Neutrophil (primary cell): ENCODE measurements around the gene ATAD1.
"Not testable (repeated sequence)": the region's sequence is repeated elsewhere in the genome, so short reads cannot be mapped to it uniquely, and the experiment has no call there.

Experiments used
- H3K27ac ChIP-seq: fragments of 200-600 bp; sonication (generic); 2 replicates; pipeline ENCODE4 v1.5.1; 2016; ENCODE audit warnings: mild to moderate bottlenecking, moderate library complexity
- H3K27me3 ChIP-seq: fragments of 200-600 bp; sonication (generic); 2 replicates; pipeline ENCODE4 v1.6.0; 2016; ENCODE audit warnings: mild to moderate bottlenecking
- H3K36me3 ChIP-seq: fragments of 200-600 bp; sonication (generic); 2 replicates; pipeline ENCODE4 v1.5.1; 2017
- H3K4me1 ChIP-seq, 2 experiments: fragments of 200-600 bp in 1 of 2; sonication (generic) in 1 of 2; 1 replicate in 1 of 2; 2 replicates in 1 of 2; pipeline versions ENCODE4 v1.5.1 to v1.6.1; 2013 to 2016; ENCODE audit warnings: low read depth in 1 of 2, low read length in 1 of 2, mild to moderate bottlenecking in 1 of 2, moderate library complexity in 1 of 2; ENCODE audit not compliant: control insufficient read depth in 1 of 2, insufficient read depth in 1 of 2
- H3K4me3 ChIP-seq, 2 experiments: fragments of 200-600 bp in 1 of 2; sonication (generic) in 1 of 2; 1 replicate in 1 of 2; 2 replicates in 1 of 2; pipeline ENCODE4 v1.5.1; 2013 to 2016; ENCODE audit warnings: low read depth in 1 of 2, low read length in 1 of 2, mild to moderate bottlenecking in 1 of 2, moderate library complexity in 1 of 2
- H3K9me3 ChIP-seq: fragments of 200-600 bp; sonication (generic); 2 replicates; pipeline ENCODE4 v1.5.1; 2016
- TF ChIP-seq, protein P1 (sequence below): fragments of 200-600 bp; sonication (generic); IDR thresholded peaks from 2 replicates; pipeline ENCODE4 v1.5.1; 2016; ENCODE audit warnings: antibody characterized with exemption

ATAD1 gene

DNA sequence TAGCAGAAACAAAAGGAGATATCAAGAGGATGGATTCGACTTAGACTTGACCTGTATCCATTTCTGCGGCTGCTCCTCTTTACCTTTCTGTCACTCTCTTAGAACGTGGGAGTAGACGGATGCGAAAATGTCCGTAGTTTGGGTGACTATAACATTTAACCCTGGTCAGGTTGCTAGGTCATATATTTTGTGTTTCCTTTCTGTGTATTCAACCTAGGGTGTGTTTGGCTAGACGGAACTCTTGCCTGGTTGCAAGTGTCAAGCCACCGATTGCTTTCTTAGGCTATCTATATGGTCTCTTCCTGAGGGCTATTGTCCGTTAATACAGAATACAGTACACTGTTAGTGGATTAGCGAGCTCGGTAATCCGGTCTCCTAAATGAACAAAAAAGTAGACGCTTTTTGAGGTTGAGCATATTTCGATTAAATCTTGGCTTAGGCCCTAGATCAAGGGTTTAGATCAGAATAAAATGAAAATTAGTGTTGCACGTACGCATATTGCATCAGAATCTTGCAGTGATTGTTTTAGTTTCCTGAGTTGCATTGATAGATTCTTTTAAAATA is 46.6 kb upstream of the ATAD1 start:
- Histone ChIP-seq H3K4me1 (peaks cover 31 to 43% of the 10 kb centered on the region in 2 experiments), H3K27me3 (no peaks in the 10 kb centered on the region), H3K36me3 (peaks cover 3% of the 10 kb centered on the region), H3K4me3 (peak overlapping the region; percentile 92 to 96), H3K9me3 (no peaks in the 10 kb centered on the region), H3K27ac (peak overlapping the region; percentile 98)
- TF ChIP-seq, protein P1, sequence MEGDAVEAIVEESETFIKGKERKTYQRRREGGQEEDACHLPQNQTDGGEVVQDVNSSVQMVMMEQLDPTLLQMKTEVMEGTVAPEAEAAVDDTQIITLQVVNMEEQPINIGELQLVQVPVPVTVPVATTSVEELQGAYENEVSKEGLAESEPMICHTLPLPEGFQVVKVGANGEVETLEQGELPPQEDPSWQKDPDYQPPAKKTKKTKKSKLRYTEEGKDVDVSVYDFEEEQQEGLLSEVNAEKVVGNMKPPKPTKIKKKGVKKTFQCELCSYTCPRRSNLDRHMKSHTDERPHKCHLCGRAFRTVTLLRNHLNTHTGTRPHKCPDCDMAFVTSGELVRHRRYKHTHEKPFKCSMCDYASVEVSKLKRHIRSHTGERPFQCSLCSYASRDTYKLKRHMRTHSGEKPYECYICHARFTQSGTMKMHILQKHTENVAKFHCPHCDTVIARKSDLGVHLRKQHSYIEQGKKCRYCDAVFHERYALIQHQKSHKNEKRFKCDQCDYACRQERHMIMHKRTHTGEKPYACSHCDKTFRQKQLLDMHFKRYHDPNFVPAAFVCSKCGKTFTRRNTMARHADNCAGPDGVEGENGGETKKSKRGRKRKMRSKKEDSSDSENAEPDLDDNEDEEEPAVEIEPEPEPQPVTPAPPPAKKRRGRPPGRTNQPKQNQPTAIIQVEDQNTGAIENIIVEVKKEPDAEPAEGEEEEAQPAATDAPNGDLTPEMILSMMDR = no peak

DNA sequence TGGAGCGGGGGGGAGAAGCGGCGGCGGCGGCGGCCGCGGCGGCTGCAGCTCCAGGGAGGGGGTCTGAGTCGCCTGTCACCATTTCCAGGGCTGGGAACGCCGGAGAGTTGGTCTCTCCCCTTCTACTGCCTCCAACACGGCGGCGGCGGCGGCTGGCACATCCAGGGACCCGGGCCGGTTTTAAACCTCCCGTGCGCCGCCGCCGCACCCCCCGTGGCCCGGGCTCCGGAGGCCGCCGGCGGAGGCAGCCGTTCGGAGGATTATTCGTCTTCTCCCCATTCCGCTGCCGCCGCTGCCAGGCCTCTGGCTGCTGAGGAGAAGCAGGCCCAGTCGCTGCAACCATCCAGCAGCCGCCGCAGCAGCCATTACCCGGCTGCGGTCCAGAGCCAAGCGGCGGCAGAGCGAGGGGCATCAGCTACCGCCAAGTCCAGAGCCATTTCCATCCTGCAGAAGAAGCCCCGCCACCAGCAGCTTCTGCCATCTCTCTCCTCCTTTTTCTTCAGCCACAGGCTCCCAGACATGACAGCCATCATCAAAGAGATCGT is 46.0 kb upstream of the ATAD1 start:
- not testable (repeated sequence) for H3K27me3 ChIP-seq, H3K36me3 ChIP-seq, H3K9me3 ChIP-seq
- Histone ChIP-seq H3K4me1 (peaks cover 25 to 38% of the 10 kb centered on the region in 2 experiments), H3K27ac (peak overlapping the region; percentile 98), H3K4me3 (peak overlapping the region; percentile 92 to 96)

DNA sequence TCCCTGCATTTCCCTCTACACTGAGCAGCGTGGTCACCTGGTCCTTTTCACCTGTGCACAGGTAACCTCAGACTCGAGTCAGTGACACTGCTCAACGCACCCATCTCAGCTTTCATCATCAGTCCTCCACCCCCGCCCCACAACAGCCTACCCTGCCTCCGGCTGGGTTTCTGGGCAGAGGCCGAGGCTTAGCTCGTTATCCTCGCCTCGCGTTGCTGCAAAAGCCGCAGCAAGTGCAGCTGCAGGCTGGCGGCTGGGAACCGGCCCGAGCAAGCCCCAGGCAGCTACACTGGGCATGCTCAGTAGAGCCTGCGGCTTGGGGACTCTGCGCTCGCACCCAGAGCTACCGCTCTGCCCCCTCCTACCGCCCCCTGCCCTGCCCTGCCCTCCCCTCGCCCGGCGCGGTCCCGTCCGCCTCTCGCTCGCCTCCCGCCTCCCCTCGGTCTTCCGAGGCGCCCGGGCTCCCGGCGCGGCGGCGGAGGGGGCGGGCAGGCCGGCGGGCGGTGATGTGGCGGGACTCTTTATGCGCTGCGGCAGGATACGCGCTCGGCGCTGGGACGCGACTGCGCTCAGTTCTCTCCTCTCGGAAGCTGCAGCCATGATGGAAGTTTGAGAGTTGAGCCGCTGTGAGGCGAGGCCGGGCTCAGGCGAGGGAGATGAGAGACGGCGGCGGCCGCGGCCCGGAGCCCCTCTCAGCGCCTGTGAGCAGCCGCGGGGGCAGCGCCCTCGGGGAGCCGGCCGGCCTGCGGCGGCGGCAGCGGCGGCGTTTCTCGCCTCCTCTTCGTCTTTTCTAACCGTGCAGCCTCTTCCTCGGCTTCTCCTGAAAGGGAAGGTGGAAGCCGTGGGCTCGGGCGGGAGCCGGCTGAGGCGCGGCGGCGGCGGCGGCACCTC is 45.3 kb upstream of the ATAD1 start, which contains the start of the genes KLLN and PTEN:
Gene KLLN, minus strand, starts transcription at position 481 of the 891 bp plus-strand sequence. CDS start 1,046 bp downstream, outside the sequence.
Gene PTEN, plus strand, starts transcription at position 573 of the 891 bp plus-strand sequence. CDS start 845 bp downstream, outside the sequence.
- Histone ChIP-seq H3K27ac (peak within 1 kb of the TSS; percentile 98), H3K9me3 (no peaks in the 10 kb centered on the region), H3K27me3 (no peaks in the 10 kb centered on the region), H3K4me1 (peaks cover 19 to 31% of the 10 kb centered on the region in 2 experiments), H3K4me3 (peak within 1 kb of the TSS; percentile 92 to 96), H3K36me3 (no peaks in the 10 kb centered on the region)
- TF ChIP-seq, protein P1 = peak; percentile 38

DNA sequence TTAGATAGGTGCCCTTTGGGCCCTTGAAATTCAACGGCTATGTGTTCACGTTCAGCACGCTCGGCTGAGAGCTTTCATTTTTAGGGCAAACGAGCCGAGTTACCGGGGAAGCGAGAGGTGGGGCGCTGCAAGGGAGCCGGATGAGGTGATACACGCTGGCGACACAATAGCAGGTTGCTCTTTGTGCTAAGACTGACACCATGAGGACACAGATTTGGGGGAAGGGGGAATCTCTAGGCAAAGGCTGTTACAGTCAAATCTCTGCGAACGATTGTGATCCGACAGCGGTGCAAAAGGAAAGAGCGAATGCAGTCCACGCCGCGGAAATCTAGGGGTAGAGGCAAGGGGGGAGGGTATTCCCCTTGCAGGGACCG is 44.6 kb upstream of the ATAD1 start:
- Histone ChIP-seq H3K4me3 (peak overlapping the region; percentile 92 to 96), H3K27ac (peak overlapping the region; percentile 98), H3K4me1 (peaks cover 19 to 24% of the 10 kb centered on the region in 2 experiments), H3K36me3 (no peaks in the 10 kb centered on the region), H3K27me3 (no peaks in the 10 kb centered on the region), H3K9me3 (no peaks in the 10 kb centered on the region)
- TF ChIP-seq, protein P1 = no peak

DNA sequence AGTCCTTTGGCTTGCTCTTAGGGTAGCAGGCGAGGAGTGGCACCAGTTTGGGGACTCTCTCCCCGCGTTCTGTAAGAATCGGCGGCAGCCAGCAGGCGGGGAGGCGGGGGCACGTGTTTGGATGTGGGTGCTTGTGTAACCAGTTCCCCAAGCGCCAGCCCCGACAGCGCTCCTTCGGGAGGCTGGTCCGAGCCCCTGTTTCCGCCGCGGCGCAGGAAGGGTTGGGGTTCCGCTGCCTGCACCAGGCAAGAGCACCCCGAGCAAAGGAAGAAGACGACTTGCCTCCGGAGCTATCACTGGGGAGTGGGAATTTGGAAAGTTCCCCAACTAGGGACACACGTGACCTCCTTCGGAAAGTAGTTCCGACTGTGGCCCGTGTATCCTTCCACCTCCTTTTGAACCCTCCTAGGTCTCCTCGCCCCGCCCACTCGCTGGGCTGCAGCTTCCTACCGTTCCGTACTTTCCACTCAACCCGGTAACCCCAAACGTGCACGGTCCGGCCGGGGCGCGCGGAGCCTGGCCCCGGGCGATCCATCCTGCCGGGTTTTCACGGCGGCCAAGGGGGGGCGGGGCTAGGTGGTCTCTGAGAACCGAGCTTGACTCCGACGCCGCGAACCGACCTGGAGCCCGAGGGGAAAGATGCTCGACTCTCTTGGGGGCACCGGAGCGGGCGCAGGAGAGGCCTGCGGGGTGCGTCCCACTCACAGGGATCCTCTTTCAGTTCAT is 44.1 kb upstream of the ATAD1 start:
- H3K27me3 ChIP-seq = no peaks in the 10 kb centered on the region
- H3K36me3 ChIP-seq = no peaks in the 10 kb centered on the region
- H3K4me1 ChIP-seq = peaks cover 19 to 24% of the 10 kb centered on the region in 2 experiments
- peak overlapping the region; percentile 98 for H3K27ac ChIP-seq
- TF ChIP-seq, protein P1 = no peak
- H3K9me3 ChIP-seq = no peaks in the 10 kb centered on the region
- peak overlapping the region; percentile 92 to 96 for H3K4me3 ChIP-seq
